ENCODE data around the gene ZNF532.
"Not testable (repeated sequence)": the region's sequence is repeated elsewhere in the genome, so short reads cannot be mapped to it uniquely, and the experiment has no call there.

The ZNF532 gene

DNA sequence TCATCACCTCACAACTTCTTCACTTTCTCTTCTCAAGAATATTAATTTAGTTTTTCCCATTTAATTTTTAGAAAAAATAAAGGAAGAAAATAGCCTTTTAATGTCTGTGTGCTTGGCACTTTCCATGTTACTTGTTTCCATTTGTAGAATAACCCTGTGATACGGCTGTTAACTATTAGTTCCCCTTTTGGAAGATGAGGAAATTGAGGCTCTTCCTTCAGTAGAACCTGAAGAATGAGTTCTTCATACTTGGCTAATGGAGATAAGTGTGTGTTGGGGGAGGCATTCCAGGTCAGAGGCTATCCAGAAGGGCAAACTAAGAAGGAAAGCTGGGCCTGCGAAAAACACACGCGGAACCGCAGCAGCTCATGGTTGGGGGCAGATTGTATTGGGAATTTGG lies 38.3 kb downstream of the ZNF532 start:
- no peak for FAIRE-seq

DNA sequence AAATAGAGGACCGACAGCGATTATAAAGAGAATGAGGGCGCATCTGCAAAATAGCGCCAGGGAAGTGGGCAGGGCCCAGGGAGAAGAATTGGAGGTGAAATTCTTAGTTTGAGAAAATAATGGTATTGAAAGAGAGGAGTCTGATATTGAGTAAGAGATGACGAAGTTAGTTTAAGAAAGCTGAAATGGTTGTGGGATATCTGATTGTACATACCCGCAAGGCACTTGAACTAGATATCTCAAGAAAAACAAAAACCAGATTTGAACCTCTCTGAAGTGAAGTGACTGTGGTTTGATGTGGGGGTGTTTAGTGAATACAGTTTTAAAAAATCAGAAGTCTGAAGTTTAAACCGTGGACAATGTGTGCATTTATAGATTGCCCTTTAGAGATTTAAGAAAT lies 38.9 kb downstream of the ZNF532 start:
- FAIRE-seq: no peak

DNA sequence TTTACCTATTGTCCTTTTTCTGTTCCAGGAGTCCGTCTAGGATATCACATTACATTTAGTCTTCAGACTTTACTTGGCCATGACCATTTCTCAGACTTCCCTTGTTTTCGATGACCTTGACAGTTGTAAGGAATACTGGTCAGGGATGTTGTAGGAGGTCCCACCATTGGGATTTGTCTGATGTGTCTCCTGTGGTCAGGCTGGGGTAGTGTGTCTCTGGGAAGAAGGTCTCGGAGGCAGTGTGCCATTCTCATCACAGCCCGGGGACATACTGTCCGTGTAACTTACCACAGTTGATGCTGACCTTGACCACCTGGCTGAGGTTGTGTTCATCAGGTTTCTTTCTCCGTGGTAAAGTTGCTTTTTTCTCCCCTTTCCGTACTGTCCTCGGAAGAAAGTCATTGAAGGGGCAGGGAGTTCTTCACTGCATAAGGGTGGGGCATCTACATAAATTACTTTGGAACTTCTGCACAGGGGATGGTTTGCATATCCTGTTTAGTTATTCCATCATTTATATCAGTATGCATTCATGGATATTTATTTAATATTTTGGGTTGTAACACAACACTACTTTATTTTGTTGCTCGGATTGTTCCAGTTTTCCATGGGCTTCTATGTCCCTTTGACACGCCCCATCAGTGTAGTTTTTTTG lies 41.2 kb downstream of the ZNF532 start:
- no peak for FAIRE-seq

DNA sequence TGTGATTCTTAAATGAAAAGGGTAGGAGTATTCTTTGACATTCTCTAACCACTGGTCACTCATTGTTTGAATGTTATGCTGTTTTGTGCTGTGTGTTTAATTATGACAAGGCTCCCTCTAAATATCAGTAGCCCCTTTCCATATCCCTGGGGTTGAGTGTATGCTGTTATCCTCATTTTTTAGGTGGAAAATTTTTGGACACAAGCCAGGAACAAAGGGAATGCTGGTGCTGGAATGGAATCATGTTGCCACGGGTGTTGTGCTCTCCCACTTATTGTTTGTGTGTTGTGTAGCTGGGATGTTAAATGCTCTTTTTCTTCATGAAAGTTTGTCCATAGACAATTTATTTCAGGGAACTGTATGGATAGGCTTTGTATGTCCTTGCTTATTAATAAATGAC lies 43.3 kb downstream of the ZNF532 start:
- FAIRE-seq: no peak

DNA sequence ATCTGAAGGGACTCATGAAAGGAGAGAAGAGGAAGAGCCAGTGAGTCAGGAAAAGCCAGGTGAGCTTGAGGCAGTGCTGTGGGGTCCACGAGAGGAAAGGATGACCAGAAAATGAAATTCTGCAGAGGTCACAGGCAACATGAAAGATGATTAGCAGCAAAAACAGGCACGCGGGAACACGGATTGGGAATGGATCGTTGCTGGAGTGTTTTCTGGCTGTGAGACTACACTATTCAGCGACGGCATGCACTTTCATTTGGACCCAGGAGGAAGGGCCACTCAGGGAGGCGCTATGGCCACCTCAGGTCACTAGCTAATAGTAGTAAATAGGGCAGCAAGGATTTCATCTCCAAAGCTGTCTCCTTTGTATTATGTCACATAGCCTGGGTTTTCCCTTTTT lies 44.8 kb downstream of the ZNF532 start:
- FAIRE-seq: no peak

DNA sequence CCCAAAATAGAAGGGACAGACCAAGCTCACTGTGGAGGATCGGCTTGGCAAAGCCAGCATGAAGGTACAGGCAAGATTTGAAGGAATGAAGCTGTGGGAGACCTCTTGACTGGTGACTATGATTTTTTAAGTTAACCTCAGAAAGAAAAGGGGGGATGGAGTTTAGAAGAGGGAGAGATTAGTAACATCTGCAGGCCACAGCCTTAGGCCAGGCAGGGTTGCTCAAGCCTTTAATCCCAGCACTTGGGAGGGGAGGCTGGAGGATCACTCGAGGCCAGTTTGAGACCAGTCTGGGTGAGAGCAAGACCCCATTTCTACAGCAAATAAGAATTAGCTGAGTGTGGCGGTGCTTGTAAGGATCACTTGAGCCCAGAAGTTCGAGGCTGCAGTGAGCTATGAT lies 46.6 kb downstream of the ZNF532 start:
- no peak for FAIRE-seq

DNA sequence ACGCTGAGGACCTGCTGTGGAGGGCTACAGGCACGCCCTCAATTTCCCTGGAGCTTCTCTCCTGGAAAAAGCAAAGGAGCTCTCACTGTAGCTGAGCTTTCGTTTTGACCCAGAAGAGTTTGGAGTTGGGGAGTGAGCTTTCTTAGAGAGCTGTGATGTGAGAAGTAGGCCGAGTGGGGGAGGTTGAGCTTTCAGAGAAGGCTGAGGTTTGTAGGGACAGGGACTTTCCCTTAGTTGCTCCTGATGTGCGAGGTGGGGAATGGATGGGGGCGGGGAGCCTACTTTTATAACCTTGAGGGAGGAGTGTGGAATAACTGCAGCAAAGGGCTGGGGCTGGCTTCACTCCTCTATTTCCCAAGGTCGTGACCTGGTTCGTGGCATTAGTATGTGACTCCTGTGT lies 47.1 kb downstream of the ZNF532 start:
- FAIRE-seq: no peak

DNA sequence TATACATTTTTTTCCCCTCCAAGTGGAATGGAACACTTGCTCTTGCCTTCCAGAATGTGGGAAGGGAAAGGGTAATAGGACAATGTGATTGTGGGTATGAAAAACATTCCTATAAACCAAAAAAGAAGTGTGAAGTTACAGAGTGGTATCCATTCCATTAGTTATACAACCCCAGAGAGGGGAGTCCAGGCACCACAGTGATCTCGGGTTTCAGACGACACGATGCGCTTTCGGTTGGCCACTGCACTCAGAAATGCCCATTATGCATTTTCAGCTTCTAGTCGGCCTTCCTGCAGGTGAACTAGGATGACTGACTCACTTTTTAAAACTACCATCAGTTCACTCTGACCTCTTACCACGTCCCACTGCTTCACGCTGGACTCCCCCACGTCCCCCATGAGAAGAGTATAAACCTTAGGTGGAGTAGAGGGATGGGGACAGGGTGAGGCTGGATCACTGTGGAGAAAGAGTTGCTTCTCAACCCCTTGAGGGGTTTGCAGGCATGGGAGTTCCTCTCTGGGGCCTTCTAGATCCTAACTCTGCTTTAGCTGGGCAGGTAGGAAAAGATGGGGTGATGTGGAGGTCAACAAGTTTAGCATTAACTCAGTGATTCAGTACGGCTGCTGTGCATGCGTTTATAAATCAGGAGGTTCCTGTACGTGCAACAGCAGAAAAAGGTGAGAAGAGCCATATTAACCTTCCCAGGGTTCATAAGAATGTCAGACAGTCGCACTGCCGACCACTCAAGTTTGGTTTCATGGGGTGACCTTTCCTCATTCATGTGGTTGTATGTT lies 50.5 kb downstream of the ZNF532 start:
- no peak for FAIRE-seq

DNA sequence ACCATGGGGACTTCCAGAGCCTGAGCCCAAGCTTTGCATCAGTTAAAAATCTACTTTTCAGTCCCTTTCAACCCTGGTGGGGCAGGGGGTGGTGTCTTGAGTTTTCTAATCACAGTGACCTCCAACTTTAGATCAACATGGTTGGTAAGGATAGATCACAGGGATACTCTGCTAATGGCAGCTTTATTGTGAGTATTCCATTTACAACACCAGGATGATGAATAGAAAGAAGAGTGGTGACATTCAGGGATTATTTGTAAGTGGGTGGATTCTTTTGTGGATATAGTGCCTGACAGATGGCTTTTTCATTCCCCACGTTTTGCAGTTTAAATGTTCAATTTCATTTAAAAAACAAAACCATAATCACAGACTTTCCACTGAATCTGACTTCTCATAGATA lies 51.3 kb downstream of the ZNF532 start:
- FAIRE-seq: no peak

DNA sequence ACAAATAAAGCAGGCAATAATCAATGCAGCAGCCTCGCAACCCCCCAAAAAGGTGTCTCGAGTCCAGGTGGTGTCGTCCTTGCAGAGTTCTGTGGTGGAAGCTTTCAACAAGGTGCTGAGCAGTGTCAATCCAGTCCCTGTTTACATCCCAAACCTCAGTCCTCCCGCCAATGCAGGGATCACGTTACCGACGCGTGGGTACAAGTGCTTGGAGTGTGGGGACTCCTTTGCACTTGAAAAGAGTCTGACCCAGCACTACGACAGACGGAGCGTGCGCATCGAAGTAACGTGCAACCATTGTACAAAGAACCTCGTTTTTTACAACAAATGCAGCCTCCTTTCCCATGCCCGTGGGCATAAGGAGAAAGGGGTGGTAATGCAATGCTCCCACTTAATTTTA lies 55.3 kb downstream of the ZNF532 start:
- FAIRE-seq: not testable (repeated sequence)

DNA sequence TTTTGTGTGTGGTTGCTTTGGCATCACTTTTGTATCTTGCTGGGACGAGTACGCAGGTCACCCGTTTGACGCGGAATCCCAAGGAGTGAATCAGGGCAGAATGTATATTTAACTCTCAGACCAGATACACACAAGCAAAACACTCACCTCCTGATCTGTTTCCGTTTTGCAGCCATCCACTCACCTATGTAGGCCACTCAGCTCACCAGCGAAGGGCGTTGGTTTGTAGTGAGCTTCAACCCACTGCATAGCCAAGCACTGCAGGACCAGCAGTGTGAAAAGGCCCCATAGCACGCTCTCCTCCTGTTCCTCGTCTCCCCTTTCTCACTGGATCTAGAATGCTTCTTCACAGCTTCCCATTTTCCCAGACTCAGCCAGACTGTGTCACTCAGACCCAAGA lies 58.3 kb downstream of the ZNF532 start:
- FAIRE-seq: no peak

DNA sequence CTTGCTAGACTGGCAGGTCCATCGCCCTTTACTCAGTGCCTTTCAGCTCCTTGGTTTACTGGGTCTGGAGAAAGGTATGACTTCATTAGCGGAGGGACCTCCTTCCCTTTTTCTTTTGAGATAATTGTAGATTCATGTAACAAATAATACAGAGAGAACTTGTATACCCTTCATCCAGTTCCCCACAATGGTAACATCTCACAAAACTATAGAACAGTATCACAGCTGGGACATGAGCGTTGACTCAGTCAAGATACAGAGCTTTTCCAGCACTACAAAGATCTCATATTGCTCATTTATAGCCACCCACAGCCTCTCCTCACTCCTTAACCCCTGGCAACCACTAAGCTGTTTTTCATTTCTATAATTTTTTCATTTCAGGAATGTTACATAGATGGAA lies 59.8 kb downstream of the ZNF532 start:
- FAIRE-seq: no peak

DNA sequence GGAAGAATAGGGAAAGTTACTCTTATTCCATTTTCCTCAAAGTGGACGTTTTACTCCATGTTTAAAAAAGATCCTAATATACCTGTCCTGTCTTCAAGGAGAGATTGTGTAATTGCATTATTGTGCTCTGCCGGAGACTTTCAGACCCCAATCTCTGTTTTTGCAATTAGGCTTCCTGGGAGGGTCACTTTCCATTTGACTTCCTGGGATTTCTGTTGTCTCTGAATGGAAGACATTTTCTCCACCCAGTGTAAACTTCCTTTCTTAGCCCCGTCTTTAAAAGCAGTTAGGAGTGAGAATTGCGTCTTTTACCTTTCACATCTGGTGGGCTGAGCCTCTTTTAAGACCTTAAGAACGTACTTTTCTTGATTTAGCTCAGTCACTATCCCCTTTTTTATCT lies 63.0 kb downstream of the ZNF532 start:
- FAIRE-seq: no peak

DNA sequence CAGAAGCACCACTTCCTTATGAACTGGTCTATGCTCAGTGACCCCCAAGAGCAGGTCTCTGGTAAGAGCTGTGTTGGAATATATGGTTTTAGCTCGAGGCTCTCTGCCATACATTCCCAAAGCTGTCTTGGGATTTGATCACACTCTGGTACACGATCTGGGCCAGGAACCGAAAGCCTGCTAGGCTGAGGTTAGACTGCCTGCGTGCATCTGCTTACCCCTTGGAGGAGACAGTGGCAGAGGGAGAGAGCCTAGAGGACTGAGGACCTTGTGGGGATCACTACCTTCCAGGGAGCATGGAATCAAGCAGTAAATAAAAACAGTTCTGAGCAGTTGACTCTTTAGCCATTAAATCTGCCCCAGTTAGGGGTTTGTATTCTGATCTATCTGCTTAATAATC lies 63.7 kb downstream of the ZNF532 start:
- FAIRE-seq: no peak

DNA sequence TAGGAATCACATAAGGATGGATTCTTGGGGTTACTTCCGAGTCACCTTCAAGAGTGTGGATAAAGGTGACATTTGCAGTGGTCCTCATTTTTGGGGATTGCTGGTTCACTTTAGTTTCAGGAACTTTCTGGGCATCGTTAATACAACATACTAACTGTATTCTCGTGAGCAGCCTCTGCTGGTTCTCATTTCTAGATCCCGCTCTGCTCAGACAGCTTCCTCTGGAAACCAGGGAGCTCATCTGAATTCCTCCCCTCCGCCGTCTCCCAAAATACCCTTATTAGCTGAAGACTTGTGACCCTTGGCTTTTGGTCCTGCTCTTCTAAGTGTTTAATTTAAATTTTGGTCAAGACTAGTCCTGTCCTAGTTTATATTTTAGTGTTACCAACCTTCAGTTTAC lies 64.5 kb downstream of the ZNF532 start:
- FAIRE-seq: no peak

DNA sequence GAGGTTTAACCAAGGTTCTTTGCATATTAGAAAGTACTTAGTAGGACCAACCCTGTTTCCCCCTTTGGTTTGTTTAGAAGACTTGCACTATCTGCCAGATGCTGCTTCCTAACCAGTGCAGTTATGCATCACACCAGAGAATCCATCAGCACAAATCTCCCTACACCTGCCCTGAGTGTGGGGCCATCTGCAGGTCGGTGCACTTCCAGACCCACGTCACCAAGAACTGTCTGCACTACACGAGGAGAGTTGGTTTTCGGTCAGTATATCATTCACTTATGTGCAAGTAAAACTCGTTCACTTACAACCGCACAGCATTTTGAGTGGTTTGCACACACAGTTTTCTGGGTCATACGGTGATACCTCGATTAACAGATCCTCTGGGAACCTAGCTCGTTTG lies 69.7 kb downstream of the ZNF532 start:
- FAIRE-seq: no peak

DNA sequence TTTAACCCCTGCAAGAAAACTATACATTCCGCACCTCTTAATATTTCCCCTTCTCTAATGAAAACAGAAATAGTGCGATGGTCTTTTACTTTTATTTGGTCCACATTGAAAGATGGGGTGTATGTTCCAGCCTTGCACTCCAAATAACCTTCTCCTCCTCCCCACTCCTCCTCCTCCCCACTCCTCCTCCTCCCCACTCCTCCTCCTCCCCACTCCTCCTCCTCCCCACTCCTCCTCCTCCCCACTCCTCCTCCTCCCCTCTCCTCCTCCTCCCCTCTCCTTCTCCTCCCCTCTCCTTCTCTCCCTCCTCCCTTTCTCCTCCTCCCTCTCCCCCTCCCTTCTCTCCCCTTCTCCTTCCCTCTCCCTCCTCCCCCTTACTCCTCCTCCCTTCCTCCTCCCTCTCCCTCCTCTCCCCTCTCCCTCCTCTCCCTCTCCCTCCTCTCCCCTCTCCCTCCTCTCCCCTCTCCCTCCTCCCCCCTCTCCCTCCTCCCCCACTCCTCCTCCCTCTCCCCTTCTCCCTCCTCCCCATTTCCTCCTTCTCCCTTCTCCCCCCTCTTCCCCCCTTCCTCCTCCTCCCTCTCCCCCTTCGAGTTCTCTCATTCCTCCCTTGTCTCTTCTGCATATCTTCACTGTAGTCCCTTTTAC lies 70.4 kb downstream of the ZNF532 start:
- FAIRE-seq: no peak

DNA sequence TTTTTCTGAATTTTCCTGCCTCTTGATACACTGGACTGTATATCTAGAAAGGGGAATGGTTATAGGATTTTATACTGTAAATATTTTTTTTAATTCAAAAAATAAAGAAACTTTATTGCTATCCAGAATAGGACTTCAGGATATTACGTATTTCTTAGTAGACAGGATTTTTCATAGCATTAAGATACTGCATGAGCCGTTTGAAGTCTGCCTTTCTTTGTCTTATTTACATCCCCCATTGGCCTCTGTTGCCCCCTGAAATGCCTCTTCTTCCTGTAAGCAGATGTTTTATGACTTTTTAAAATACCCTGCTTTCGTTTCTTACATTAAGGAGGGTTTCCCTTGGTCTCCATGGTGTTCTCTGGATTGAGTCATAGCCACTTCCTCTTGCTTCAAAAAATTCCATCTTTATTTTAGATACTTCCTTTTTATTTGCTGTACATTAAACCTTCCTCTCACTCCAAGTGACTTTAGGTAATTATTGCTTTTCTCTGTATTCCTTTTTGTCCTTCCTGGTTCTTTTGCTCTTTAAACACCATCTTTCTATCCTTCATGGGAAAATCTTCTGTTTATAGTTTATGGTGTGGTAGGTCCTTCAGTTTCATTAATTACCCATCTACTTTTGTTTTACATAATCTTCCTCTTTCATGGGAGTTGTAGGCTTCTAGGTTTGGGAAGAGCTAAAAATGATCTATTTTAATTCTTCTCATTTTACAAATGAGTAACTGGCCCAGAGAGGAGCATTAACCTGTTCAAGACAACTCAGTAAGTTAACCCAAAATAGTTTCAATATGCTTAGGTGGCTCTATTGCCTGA lies 72.6 kb downstream of the ZNF532 start:
- FAIRE-seq: peak; percentile 29

DNA sequence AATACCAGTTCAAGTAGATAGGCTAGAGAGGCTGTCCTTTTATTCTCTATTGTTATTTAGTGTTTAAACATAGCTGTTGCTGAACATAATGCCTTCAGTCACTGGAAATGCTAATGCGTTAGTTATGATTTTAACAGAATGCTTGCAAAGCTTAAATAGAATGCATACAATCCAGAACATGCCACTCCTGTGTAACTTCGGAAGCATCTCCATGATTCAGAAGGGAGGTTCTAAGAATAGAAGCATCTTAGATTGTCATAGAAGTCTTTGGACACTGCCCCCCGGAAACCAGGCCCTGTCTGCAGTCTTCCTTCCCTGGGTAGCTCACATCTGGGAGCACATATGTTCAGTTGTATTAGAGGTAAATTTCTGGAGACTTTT lies 73.2 kb downstream of the ZNF532 start:
- FAIRE-seq: no peak

DNA sequence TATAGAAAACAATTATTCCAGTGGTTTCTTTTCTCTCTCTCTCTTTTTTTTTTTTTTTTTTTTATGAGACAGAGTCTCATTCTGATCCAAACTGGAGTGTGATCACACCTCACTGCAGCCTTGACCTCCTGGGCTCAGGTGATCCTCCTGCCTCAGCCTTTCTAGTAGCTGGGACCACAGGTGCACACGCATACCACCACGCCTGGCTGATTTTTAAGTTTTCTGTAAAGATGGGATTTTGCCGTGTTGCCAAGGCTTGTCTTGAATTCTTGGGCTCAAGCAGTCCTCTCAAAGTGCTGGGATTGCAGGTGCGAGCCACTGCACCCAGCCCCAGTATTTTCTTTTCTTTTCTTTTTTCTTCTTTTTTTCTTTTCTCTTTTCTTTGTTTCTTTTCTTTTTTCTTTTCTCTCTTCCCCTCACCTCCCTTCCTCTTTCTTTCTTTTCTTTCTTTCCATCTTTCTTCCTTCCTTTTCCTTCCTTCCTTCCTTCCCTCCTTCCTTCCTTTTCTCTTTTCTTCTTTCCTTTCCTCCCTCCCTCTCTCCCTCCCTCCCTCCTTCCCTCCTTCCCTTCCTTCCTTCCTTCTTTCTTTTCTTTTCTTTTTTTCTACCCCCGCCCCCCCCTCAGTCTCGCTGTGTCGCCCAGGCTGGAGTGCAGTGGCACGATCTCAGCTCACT lies 76.9 kb downstream of the ZNF532 start:
- no peak for FAIRE-seq

DNA sequence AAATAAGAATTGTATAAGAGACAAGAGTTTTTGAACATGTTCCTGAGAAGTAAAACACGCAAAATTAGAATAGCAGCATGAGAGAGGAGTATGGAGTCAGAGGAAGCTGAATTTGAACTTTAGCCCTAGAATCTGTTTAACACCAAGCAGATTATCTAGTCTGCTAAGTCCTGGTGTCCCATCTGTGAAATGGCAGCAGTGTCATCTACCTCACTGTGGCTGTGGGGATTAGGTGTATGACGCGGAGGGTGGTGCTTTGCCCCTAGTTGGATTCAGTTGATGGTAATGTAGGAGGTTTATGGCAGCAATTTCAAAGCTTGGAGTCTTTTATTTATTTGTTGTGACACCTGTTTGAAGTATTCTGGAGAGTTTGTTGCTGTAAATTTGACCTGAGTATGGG lies 79.2 kb downstream of the ZNF532 start:
- no peak for FAIRE-seq

DNA sequence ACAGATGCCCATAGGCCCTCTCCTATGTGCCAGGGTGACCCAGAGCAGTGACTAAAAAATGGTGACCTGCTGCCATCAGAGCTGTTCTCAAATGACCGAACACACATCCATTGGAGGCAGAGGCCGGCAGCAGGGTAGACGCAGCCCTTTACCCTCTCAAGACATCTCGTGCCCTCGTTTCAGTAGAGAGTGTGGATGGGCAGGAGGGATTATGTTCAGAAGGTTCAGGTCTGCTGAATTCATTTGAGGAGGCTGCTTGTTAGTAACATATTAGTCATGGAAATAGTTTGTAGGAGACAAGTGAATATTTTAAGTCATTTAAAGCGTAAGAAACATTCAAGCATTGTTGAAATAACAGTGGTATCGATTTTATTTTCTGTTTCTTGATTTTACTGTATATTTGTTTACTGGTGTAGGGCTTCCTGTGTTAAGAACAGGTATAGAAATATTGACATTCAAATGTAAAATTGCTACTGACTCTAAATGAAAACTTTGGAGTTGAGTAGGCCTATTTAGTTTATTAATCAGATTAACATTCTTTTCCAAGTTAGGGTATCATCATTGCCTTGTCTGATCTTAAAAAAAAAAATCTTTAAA lies 82.6 kb downstream of the ZNF532 start:
- FAIRE-seq: no peak

Measured in endometrium (tissue), 2 donors.